HG02938 (cell line): Measurements from ENCODE around the gene OAS2.

Experiments used
- ATAC-seq: cut with Tn5 transposase; IDR thresholded peaks from one replicate; pipeline ENCODE4 v1.9.1; 2021; ENCODE audit warnings: mild to moderate bottlenecking, moderate library complexity; ENCODE audit not compliant: unreplicated experiment

Gene OAS2

DNA sequence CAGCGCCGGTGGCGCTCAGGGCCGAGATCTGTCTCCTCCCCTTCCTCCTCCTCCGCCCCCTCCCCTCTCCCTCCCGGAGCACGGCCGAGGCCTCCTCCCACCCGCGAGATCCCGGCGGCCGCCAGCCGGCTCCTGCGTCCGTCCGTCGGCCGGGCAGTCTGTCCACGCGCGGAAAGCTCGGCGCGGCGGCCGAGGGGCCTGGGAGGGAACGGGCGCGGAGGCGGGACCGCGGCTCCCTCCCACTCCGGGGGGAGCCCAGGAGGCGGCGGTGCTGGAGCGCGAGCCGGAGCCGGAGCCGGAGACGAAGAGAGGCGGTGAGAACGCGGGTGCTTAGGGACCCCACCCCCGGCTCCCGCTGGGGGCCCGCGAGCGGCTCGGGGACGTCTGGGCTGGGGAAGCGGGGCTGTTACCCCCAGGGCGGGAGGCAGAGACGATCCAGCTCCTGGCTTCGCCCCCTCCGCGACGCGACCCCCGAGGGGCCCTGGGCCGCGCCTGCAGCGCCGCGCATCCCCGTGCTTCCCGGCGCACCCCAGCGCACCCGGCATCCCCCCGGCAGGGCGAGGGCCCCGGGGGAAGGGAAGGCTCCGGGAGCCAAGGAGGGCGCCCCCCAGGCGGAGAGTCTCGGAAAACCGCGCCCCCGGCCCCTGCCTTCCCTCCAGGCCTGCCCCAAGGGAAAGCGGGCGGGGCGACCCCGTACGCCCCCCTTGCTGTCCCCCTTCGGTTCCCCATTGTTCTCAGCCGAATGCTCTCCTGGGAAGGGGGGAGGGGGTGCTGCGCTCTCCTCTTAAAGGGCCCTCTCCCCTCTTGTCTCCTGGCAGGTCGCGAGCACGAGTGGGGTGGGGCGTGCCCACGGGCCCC is 78.5 kb downstream of the OAS2 start, which contains the start of gene DTX1:
Gene DTX1 (plus strand): TSS at position 100 of the 858 bp plus-strand sequence. CDS start 1,463 bp downstream, outside the sequence.
- ATAC-seq, result no peak

DNA sequence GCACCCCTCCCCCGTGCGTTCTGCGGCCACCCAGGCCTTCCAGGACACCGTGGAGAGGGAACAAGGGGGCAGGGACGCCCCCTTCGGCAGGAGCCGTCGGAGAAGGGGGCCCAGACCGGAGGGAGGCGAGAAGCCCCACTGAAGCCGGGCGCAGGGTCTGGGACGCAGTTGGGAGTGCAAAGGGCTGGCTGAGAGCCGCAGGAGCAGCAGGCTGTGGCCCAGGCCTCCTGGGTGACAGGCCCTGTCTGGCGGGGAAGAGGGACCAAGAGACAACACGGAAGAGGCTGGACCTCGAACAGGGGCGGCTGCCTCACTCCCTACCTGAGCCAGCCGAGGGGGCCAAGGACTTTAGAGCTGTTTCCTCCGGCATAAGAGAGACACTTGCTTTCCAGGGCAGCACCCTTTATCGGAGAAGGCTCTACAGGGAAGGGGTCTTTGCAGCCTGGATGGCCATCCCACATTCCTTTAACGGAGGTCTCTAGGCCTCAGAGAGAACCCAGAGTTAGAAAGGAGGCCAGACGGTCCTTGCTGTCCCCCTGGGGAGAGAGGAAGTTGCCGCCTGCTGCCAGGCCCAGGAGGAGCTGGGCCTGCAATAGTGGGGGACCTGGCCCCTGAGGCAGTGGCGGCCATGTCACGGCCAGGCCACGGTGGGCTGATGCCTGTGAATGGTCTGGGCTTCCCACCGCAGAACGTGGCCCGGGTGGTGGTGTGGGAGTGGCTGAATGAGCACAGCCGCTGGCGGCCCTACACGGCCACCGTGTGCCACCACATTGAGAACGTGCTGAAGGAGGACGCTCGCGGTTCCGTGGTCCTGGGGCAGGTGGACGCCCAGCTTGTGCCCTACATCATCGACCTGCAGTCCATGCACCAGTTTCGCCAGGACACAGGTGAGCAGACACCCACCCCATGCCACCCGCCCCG is 79.5 kb downstream of the OAS2 start:
- no peak for ATAC-seq

DNA sequence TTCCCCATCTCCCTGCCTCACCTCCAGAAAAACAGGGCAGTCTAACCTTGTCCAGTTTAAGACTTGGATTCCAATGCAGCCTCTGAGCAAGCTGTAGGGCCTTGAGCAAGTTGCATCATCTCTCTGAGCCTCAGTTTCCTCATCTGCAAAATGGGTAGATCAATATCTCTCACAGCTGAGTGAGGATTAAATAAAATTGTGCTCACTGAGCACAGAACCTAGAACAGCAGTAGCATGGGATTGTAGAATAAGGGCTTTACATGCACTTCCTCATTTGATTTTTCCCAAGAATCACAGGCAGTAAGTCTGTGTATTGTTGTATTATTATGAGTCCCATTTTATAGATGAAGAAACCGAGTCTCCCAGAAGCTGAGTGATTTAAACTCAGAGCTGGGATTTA is 80.2 kb downstream of the OAS2 start:
- no peak for ATAC-seq

DNA sequence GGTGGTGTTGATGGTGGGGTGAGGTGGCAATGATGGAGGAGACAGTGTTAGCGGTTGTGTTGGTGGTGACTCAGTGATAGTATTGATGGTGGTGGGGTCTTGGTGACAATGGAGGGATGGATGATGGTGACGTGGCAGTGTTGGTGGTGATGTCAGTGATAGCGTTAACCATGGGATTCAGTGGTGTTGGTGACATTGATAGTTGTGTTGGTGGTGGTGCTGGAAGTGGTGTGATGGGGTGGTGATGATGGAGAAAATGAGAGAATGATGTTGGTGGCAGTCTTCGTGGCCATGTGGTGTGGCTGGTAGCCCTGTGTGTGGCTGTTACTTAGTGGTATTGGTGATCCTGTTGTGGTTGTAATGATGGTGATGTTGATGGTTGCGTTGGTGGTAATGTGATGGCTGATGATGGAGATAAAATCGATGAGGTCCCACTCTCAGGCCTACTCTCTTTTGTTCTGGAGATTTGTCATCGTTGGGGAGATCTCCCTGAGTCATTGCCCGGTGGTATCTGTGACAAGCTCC is 80.8 kb downstream of the OAS2 start:
- no peak for ATAC-seq

DNA sequence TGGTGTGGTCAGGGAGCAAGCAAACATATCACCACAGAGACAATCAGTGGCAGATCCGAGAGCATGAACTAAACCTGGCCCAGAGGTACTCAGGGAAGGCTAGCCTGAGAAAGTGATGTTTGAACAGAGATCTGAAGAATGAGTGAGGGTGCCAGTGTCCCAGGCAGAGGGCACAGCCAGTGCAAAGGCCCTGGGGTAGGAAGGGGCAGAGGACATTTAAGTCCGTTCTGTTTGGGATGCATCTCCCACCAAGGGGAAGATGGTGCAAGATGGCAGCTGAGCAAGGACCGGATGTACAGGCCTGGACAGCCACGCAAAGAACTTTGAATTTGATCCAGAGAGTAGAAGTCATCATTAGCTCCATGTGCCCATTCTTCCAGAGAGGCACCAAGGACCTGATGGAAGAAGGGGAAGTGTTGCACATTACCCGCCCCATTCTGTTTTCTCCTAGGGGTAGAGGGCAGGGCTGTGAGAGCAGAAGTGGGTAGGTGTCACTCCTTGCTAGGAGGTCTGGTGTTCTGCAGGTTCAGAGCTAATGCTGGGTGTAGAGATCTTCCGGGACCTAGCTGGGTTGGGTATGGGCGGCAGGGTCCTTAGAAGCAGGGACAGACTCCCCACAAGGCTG is 82.1 kb downstream of the OAS2 start:
- ATAC-seq, result no peak

DNA sequence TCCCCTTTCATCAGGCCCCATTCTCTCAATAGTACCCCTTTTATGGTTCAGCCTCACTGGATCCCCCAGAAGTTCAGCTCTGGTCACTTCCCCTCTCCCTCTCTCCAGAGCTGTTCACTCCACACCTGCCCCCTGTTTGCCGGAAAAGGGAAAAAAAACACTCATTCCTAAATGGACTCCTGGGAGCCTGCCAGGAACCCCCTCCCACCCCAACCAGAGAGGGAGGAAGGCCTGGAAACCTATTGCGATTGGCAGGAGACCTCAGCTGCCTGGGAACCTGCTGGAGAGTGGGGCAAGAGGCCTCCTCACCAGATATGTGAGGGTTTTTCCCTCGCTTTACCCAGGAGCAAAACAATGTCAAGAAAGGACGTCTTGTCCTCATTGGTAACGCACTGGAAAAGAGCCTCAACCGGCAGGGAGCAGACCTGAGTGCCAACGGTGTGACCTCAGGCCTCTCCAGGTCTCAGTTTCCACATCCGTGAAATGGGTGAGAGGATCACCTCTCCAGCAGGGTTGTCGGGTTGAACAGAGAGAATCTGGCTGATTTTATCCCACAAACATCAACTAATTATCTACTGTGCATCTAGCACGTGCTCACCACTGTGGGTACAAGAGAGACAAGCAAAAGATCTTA is 82.9 kb downstream of the OAS2 start:
- ATAC-seq, result no peak
